GM12878 (cell line): ENCODE results near the gene XPNPEP2.

Experiments used
- BCL3 ChIP-seq: IDR thresholded peaks from 2 replicates; pipeline ENCODE4 v1.6.1; 2011; ENCODE audit warnings: borderline replicate concordance, low read depth, mild to moderate bottlenecking, moderate library complexity, low read length; ENCODE audit not compliant: insufficient read depth, poor library complexity, severe bottlenecking
- CHD2 ChIP-seq: IDR thresholded peaks from 2 replicates; pipeline ENCODE4 v1.6.1; 2011; ENCODE audit warnings: low read depth, low read length, improper control_type of control experiment, borderline replicate concordance
- CTCF ChIP-seq, 3 experiments: IDR thresholded peaks in 2 of 3; conservative IDR thresholded peaks in 1 of 3; 2 replicates each; pipeline ENCODE4 v1.5.1; 2011; ENCODE audit warnings: low read depth in 3 of 3, low read length in 3 of 3, mild to moderate bottlenecking in 3 of 3, control low read depth in 2 of 3, moderate library complexity in 2 of 3, inconsistent platforms in 1 of 3, mixed read lengths in 1 of 3; ENCODE audit not compliant: control insufficient read depth in 2 of 3, insufficient read depth in 1 of 3; ENCODE audit errors: extremely low read depth in 1 of 3
- ESRRA ChIP-seq: IDR thresholded peaks from 2 replicates; pipeline ENCODE4 v1.6.1; 2012; ENCODE audit warnings: mild to moderate bottlenecking, low read length, improper control_type of control experiment
- EZH2 ChIP-seq: IDR thresholded peaks from 2 replicates; pipeline ENCODE4 v1.6.1; 2012; ENCODE audit warnings: low read depth, mild to moderate bottlenecking, control low read depth, inconsistent platforms, low read length, borderline replicate concordance; ENCODE audit not compliant: control insufficient read depth
- JUND ChIP-seq: IDR thresholded peaks from 2 replicates; pipeline ENCODE4 v1.6.1; 2012; ENCODE audit warnings: low read depth, mild to moderate bottlenecking, low read length, improper control_type of control experiment, moderate library complexity
- MAX ChIP-seq: IDR thresholded peaks from 2 replicates; pipeline ENCODE4 v1.6.1; 2012; ENCODE audit warnings: low read depth, low read length, improper control_type of control experiment
- PAX5 ChIP-seq: IDR thresholded peaks from 2 replicates; pipeline ENCODE4 v1.6.1; 2011; ENCODE audit warnings: low read depth, low read length, borderline replicate concordance
- POLR2A ChIP-seq: IDR thresholded peaks from 2 replicates; pipeline ENCODE4 v1.6.1; 2011; ENCODE audit warnings: low read depth, mild to moderate bottlenecking, low read length
- TF ChIP-seq, protein P1 (sequence below): fragments of 450-650 bp; IDR thresholded peaks from 2 replicates; pipeline ENCODE4 v1.6.1; 2017; ENCODE audit warnings: mild to moderate bottlenecking

DNA sequence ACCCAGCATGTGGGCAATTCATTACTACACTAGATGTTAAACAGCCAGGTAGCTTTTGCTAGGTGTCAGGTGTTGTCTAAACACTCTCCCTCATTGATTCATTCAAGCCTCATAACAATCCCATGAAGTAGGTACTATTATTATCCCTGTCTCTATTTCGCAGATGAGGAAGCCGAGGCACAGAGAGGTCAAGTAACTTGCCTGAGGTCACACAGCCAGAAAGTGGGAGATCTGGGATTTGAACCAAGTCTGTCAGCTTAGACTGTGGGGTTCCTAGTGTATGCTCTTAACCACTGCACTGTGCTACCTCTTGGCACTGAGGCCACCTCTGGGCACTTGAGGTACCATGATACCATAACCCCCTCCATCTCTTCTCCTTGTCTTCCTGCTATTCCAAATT lies 17.4 kb upstream of the XPNPEP2 start:
- no peak for TF ChIP-seq CTCF (IDR thresholded peaks at IDR 0.05 in 2 of 3, conservative IDR thresholded peaks at IDR 0.05 in 1 of 3; ENCODE audit: control insufficient read depth in 2 of 3, extremely low read depth in 1 of 3, insufficient read depth in 1 of 3, low read depth in 3 of 3, low read length in 3 of 3)
- TF ChIP-seq PAX5 = no peak
- TF ChIP-seq JUND = no peak
- TF ChIP-seq EZH2 = no peak
- no peak for TF ChIP-seq CHD2
- TF ChIP-seq ESRRA = no peak
- TF ChIP-seq, protein P1, sequence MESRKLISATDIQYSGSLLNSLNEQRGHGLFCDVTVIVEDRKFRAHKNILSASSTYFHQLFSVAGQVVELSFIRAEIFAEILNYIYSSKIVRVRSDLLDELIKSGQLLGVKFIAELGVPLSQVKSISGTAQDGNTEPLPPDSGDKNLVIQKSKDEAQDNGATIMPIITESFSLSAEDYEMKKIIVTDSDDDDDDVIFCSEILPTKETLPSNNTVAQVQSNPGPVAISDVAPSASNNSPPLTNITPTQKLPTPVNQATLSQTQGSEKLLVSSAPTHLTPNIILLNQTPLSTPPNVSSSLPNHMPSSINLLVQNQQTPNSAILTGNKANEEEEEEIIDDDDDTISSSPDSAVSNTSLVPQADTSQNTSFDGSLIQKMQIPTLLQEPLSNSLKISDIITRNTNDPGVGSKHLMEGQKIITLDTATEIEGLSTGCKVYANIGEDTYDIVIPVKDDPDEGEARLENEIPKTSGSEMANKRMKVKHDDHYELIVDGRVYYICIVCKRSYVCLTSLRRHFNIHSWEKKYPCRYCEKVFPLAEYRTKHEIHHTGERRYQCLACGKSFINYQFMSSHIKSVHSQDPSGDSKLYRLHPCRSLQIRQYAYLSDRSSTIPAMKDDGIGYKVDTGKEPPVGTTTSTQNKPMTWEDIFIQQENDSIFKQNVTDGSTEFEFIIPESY = no peak
- TF ChIP-seq BCL3 = no peak
- no peak for TF ChIP-seq MAX
- no peak for TF ChIP-seq POLR2A
